Lung microvascular endothelial cell (primary cell): ENCODE results near the gene METAP1D. TPM values are rescaled to one million over a fixed set of nuclear protein-coding genes. Genes with fewer than 3 reads are reported as not detected.
"Not testable (repeated sequence)": the region's sequence is repeated elsewhere in the genome, so short reads cannot be mapped to it uniquely, and the experiment has no call there.

Source experiments
- DNase-seq, 2 donors: peaks; one replicate each; pipeline versions ENCODE4 v3.0.0 to v3.0.0-alpha.2; 2010; ENCODE audit warnings: low read depth in 2 of 2
- total RNA-seq: library from RNA; depleted of rRNA; stranded (reverse); fragments of >200 nt; gene quantifications from 2 replicates; pipeline ENCODE4 v1.2.1, GENCODE V29; 2014

Gene METAP1D
- total RNA-seq, 1 donor from 2014 or later, result 1.6 TPM

DNA sequence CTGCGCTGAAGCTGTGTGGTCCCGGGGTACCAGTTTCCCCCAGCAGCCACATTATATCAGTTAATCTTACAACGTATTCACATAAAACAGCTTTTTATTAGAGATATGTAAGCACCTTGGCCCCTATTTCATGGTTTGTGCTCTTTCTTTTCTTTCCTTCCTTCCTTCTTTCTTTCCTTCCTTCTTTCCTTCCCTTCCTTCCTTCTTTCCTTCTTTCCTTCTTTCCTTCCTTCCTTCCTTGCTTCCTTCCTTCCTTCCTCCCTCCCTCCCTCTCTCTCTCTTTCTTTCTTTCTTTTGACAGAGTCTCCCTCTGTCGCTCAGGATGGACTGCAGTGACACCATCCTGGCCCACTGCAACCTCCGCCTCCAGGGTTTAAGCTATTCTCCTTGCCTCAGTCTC, 3.7 kb upstream of the METAP1D start:
- no peak for DNase-seq

DNA sequence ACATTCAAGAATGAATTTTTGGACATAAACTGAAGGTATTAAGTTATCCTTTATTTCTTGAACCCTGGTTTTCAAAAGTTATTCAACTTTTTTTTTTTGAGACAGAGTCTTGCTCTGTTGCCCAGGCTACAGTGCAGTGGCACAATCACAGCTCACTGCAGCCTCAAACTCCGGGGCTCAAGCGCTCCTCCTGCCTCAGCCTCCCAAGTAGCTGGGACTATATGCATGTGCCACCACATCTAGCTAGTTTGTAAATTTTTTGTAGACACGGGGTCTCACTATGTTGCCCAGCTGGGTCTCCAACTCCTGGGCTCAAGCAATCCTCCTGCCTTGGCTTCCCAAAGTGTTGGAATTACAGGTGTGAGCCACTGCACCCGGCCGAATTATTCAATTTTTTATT, 2.7 kb upstream of the METAP1D start:
- DNase-seq, result not testable (repeated sequence)

- no peak for DNase-seq
Measured at GRCh38 chr2:171999161-171999560, 592 bp upstream of the METAP1D start.

DNA sequence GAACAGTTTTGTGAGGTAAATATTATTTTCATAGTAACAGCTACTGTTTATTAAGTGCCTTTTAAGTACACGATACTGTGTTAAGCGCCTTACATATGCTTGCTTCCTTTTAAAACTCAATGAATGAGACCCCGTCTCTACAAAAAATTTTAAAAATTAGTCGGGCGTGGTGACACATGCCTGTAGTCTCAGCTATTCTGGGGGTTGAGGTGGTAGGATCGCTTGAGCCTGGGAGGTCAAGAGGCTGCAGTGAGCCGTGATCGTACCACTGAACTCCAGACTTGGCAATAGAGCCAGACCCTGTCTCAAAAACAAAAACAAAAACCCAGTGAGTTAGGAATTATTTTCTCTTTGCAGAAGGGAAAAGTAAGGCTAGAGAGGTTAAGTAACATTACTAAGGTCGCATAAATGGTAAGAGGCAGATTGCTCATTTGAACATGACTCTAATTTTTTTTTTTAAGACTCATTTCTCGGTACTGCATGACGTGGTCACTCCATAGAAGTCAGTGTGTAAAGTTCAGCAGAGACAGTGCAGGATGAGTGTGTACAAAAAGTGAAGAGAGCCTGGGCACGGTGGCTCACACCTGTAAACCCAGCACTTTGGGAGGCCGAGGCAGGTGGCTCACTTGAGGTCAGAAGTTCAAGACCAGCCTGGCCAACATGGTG, 1.1 kb downstream of the METAP1D start:
- no peak for DNase-seq

- no peak for DNase-seq
Measured at GRCh38 chr2:172007372-172007771, 7.6 kb downstream of the METAP1D start.

DNA sequence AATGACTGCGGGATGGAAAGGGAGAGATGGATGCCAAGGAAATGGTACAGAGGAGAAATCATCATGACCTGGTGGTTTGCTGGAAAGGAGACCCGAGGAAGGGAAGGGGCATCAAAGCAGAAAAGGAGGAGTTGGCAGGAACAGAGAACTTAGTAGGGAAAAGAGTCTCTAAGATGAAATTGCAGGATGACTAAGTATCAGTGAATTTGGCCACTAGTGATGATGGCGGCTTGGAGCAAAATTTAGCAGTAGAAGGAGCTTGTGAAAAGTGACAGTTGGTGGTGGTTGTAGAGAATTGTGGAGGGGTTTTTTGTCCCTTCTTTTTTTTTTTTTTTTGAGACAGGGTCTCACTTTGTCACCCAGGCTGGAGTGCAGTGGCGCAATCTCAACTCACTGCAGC, 10.1 kb downstream of the METAP1D start:
- no peak for DNase-seq

DNA sequence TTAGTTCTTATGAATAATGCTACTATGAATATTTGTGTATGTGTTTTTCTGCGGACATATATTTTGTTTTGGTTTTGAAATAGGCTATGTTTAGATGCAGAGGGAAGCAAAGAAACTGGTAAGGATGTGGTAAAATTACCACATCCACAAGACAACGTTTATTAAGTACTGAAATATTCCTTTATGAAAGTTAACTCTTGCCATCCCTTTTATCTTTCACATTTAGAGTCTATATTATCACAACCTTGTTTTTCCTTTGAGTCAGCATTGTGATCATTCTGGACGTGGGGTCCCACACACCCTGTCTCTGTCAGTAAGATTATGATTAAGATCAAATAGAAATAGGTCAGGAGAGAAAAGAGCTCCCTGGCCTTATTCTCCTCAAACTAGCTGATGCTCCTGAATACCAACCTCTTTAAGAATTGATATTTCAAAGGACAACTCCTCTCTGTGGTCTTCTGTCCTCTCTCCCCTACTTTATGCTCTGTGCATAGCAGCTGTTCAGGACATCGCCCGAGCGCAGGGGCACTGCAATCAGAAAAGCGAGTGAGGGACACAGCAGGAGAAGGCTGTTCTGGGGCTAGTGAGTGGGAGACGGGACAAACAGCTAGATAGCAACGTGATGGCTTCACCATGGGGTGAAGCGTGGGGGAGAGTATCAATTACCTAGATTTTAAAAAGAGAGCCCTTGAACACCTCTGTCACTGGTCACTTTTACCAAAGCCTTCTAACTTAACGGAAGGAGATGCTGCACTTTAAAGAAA, 12.2 kb downstream of the METAP1D start:
- no peak for DNase-seq

DNA sequence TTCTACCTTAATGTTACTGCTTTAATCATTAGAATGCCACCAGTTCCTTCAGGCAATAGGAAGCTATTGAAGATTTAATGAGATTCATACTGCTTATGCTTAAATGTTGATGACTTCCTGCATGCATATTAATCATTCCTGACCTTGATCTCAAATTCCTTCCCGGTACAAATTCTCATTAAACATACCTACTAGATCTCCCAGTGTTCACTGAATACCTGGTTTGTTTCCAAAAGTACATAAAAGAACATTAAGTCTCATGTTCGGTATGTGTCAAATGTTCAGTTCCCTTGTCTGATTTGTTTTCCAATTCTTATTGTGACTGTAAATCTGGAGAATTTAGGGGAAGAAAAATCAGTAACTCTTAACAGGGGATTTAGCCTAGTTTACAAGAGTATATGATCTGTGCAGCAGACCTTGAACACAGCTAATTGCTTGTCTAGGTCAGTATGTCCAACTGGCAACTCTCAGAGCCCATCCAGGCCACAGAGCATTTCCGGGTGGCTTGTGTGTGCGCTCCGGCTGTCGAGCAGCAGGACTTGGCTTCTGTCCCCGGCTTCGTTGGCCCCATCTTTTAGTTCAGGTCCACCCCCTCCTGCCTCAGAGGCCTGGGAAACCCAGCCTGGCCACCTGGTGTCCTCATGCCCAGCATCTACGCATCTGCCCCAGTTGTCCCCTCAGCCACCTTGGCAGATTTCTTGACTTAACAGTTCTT, 13.1 kb downstream of the METAP1D start:
- DNase-seq, result no peak

GRCh38 chr2:172013396-172013795, 13.6 kb downstream of the METAP1D start:
- DNase-seq, result no peak

DNA sequence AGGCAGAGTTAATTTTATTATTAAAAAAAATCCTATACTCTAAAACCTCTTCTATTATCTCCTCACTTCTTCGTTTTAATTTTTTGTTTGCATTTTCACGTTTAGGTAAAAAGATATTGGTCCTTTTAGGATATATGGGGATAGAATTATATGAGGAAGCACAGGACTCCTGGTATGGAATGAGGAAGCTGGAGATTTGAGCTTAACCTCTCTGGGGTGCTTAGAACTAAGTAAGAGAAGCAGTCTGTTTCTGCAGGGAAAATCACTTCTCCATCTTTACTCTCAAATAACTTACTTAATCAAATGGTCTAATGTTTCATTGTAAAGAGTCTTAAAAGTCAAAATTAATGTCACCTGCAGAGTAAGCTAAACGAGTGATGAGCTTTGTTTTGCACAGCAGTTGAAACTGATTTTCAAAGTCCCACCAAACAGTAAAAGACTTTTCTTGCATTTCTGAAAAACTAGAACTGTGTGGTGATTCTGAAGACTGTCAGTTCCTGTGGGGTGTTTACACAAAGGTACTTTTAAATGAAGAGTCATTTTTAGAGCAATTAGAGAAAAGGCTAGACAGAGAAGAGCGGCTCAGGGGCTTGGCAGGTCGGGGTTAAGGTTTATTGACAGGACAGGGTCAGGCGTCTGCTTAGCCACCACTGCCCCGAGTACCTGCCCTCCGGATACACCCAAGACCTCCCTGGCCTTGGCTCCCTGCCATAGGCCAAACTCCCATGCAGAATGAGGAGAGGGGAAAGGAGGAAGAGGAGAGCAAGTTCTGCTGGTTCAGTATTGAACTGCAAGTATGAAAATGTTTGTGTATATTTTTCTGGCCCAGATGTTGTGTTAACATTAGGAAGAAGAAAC, 21.6 kb downstream of the METAP1D start:
- DNase-seq, result no peak

DNA sequence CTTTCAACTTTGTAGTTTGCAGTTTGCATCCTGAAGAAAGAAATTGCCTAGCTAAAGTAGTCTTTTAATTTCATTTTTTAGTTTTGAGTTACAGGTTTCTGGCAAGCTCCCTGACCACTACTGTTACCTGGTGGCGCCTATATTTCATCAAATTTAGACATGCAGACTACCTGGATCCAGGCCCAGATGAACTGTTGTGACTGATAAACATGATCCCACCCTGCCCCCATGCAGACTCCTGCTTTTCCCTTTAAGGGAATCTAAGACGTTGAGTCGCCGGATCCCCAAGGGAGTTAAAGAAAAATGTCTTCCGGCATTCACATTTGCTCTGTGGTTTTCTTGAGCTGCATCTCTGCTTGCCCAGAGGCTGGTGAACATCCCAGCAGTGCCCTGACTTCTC, 22.2 kb downstream of the METAP1D start:
- no peak for DNase-seq

DNA sequence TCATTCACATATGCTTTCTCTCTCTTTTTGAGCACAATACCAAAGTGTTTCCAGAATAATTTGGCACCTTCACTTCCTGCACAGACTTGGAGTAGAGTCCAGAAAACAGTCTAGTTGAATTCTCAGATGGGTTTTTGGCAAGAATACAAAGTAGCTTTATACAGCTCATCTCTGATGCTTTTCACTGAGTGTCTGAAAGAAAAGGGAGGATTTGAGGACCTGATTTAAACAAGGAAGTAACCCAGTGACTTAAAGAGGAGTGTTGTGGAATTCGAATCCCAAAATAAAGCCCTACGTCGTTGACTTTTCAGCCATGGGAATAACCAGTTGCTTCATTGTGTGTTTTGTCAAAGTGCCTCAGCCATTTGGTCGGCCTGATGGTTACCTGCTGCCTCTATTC, 31.8 kb downstream of the METAP1D start:
- no peak for DNase-seq

- no peak for DNase-seq
Measured at GRCh38 chr2:172038121-172038520, 38.4 kb downstream of the METAP1D start.

GRCh38 chr2:172038604-172039003, 38.9 kb downstream of the METAP1D start:
- no peak for DNase-seq

GRCh38 chr2:172039011-172039704, 39.4 kb downstream of the METAP1D start:
- DNase-seq, result no peak

DNA sequence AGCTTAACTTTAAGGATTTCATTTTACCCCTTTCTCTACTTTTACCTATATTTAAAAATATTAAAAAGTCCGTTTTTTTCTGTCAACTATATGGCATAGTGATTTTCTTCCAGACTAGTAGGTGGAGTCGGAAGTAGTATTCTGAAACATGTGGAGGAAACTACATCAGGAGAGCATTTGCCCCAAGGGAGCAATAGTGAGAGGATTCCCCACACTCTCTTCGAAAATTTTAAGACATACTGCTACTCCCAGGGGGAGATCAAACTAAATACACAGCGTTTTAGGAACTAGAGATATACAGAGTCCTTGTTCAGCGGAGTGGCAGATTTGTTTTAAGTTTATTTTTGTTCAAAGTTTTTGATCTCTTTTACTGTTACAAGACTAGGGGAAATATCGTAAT, 40.6 kb downstream of the METAP1D start:
- no peak for DNase-seq

- peak in 1 of 2 donors; percentile 24 for DNase-seq
Measured at GRCh38 chr2:172046080-172046678, 46.4 kb downstream of the METAP1D start.

- no peak for DNase-seq
Measured at GRCh38 chr2:172046866-172047565, 47.3 kb downstream of the METAP1D start.

DNA sequence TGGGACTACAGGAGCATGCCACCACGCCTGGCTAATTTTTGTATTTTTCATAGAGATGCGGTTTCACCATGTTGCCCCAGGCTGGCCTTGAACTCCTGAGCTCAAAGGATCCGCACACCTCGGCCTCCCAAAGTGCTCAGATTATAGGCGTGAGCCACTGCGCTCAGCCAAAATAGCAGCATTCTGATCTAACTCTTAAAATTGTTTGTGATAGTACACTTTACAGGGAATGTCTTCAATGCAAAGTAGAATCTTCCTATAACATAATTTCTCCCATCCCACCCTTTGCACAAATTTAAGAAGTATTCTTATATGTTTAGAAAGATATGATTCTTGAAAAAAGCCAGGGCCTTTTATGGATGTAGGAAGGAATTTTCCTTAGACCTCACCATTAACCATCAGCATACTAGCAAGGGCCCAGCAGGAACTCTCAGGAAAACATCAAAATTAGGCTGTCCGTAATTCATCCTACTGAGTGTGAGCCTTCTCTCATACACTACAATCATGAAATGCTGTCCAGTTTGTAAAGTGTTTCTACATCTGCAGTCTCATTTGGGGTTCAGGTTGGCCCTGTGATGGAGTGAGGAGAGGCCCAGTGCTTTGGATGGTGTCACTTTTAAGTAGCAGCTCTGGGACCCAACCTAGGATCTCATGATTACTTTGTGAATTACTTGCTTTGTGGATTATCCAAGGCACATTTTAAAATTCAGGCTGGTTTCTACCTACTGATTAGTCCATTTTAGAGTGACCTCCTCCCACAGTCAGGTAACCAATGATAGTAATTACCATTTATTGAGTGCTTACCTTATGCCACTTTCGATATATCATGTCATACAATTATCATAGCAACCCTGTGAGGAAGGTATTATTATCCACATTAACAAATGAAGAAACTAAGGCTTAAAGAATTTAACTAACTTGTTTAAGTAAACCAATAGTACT, 48.1 kb downstream of the METAP1D start:
- DNase-seq, result no peak
